ENCODE results near the gene EZR. TPM values are rescaled to one million over a fixed set of nuclear protein-coding genes. Genes with fewer than 3 reads are reported as not detected.

EZR gene
- total and polyA plus RNA-seq, 7 donors = 19.1 to 61.7 (median 30.9) TPM

DNA sequence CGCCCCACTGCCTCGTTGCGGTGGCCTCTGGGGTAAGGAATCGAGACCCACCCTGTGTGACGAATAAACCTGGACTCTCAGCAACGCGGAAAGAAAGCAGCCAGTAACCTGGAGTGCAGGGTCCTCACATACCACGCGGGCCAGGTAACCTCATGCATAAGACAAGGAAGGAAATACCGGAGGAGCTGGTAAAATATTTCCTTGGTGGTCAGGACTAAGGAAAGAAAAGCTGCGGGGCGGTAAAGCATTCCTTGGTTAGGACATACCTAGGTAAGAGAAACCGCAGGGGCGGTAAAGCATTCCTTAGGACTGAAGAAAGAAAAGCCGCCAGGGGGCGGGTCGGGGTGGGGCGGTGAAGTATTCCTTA is 88.6 kb downstream of the EZR start:
- TF ChIP-seq, protein P1, sequence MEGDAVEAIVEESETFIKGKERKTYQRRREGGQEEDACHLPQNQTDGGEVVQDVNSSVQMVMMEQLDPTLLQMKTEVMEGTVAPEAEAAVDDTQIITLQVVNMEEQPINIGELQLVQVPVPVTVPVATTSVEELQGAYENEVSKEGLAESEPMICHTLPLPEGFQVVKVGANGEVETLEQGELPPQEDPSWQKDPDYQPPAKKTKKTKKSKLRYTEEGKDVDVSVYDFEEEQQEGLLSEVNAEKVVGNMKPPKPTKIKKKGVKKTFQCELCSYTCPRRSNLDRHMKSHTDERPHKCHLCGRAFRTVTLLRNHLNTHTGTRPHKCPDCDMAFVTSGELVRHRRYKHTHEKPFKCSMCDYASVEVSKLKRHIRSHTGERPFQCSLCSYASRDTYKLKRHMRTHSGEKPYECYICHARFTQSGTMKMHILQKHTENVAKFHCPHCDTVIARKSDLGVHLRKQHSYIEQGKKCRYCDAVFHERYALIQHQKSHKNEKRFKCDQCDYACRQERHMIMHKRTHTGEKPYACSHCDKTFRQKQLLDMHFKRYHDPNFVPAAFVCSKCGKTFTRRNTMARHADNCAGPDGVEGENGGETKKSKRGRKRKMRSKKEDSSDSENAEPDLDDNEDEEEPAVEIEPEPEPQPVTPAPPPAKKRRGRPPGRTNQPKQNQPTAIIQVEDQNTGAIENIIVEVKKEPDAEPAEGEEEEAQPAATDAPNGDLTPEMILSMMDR (IDR thresholded peaks at IDR 0.05) = no peak
- ATAC-seq (no peak), DNase-seq (no peak)
- peaks cover 0 to 25% of the 10 kb centered on the region in 2 donors for H3K36me3 ChIP-seq (ENCODE audit: insufficient read depth in 1 of 2, low read depth in 1 of 2)
- H3K27ac ChIP-seq = no peak overlapping the region
- H3K4me1 ChIP-seq = no peaks in the 10 kb centered on the region
- no peaks in the 10 kb centered on the region for H3K27me3 ChIP-seq (ENCODE audit: insufficient read depth in 3 of 3, low read length in 2 of 3)
- no peaks in the 10 kb centered on the region for H3K9me3 ChIP-seq
- H3K4me3 ChIP-seq = no peak overlapping the region
- intact Hi-C loops (cut with DNase I) = no loop called here
- whole genome bisulfite sequencing, 3 donors = 95 to 98% (median 97%) methylated on average over 18 of the region's 18 CpGs

DNA sequence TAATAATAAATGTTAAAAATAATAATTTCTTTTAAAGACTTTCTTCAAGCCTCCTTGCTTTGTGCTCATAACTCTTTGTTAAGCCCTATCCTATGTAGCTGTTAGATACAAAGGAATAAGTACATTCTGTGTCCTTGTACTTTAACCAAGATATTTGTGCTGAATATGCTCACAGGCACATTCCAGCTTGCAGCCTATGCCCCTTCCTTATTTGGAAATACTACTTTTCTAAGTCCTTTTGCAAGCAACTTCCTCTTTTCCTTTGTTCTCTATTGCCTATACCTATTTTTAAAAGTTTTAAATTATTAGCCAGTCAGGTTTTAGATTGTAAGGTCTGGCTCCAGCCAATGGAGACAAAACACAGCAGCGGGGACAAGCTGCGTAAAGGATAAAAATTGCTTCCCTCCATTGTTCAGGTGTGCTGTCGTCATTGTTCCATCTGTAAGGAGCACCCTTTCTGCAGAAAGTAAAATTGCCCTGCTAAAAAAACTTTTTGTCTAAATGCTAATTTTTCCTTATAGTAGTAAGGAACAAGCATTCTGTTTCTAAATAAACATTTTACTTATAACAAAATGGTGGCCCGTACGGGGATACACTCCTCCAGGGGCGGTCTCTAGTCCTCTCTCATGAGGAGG is 89.1 kb downstream of the EZR start:
- DNase-seq (no peak), ATAC-seq (no peak)
- H3K4me1 ChIP-seq = no peaks in the 10 kb centered on the region
- H3K36me3 ChIP-seq (ENCODE audit: insufficient read depth in 1 of 2, low read depth in 1 of 2) = peaks cover 0 to 26% of the 10 kb centered on the region in 2 donors
- intact Hi-C loops (cut with DNase I) = no loop called here
- H3K4me3 ChIP-seq = no peak overlapping the region
- H3K27me3 ChIP-seq (ENCODE audit: insufficient read depth in 3 of 3, low read length in 2 of 3) = no peaks in the 10 kb centered on the region
- no peak overlapping the region for H3K27ac ChIP-seq
- H3K9me3 ChIP-seq = no peaks in the 10 kb centered on the region
- TF ChIP-seq, protein P1 (IDR thresholded peaks at IDR 0.05) = no peak
- WGBS, 3 donors = 96 to 97% (median 97%) methylated on average over 6 of the region's 6 CpGs

DNA sequence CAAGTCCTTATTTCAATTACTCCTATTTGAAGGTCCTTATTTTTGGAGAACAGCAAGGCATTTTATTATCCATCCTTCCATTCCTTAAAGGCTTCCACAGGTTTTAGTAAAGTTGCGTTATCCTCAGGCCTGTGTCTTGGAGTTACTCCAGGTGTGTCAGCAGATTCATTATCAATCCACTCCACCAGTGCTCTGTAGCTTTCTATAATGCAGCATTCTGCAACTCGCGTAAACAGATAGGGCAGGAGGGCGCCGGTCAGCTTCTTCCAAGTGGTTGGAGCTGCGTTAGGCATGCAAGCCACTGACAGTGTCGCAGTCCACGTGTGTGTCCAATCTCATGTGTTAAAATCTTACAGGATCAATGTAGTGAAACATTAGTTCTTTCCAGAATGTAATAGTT is 93.5 kb downstream of the EZR start:
- ATAC-seq = no peak
- Histone ChIP-seq H3K9me3 (no peaks in the 10 kb centered on the region), H3K27ac (no peak overlapping the region), H3K4me1 (no peaks in the 10 kb centered on the region), H3K27me3 (ENCODE audit: insufficient read depth in 3 of 3, low read length in 2 of 3) (no peaks in the 10 kb centered on the region), H3K4me3 (no peak overlapping the region), H3K36me3 (ENCODE audit: insufficient read depth in 1 of 2, low read depth in 1 of 2) (peaks cover 0 to 26% of the 10 kb centered on the region in 2 donors)
- intact Hi-C loops (cut with DNase I) = no loop called here
- DNase-seq = no peak
- TF ChIP-seq, protein P1 (IDR thresholded peaks at IDR 0.05) = no peak
- 94% methylated on average over 8 of the region's 8 CpGs for WGBS, 3 donors

DNA sequence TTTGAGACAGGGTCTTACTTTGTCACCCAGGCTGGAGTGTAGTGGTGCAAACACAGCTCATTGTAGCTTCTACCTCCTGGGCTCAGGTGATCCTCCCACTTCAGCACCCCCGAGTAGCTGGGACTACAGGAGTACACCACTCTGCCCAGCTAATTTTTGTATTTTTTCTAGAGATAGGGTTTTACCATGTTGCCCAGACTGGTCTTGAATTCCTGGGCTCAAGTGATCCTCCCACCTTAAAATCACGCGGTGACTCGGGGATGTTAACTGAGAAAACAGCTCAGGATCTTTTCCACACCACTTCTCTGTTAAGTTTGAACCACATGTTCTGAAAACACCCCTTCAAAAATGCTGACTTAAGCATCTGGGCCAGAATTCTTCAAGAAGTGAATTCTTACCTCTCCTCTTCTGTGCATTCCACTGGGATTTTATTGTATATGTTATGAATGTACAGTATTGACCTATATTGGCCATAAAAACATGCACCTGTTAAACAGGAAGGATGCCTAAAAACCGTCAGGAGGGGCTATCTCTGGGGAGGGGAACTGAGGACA is 96.9 kb downstream of the EZR start:
- no peak for DNase-seq
- Histone ChIP-seq H3K27me3 (ENCODE audit: insufficient read depth in 3 of 3, low read length in 2 of 3) (no peaks in the 10 kb centered on the region), H3K27ac (no peak overlapping the region), H3K36me3 (ENCODE audit: insufficient read depth in 1 of 2, low read depth in 1 of 2) (peaks cover 0 to 35% of the 10 kb centered on the region in 2 donors), H3K4me1 (no peaks in the 10 kb centered on the region), H3K9me3 (no peaks in the 10 kb centered on the region), H3K4me3 (no peak overlapping the region)
- WGBS, 3 donors = 83 to 90% (median 86%) methylated on average over 5 of the region's 5 CpGs
- intact Hi-C loops (cut with DNase I) = no loop called here
- ATAC-seq = no peak
- TF ChIP-seq, protein P1 (IDR thresholded peaks at IDR 0.05) = no peak

Measured in psoas muscle (tissue), 8 donors.